Stimulated activated memory B cell treated with anti-CD40 and anti-IgM and Interleukin-4, amounts not matched to agents 10 μg/mL and 1 μg/mL and 100 μg/mL, for 72 hours (primary cell): ENCODE measurements around the gene CYB561A3.

ENCODE experiments used
- ATAC-seq: fragments of 150-1000 bp; cut with Tn5 transposase; 2 replicates; pipeline ENCODE4 v1.10.0; 2021
- H3K27ac Mint-ChIP-seq: one replicate; pipeline ENCODE4 v1.8.0; 2022; ENCODE audit warnings: mild to moderate bottlenecking, mixed read lengths
- H3K27me3 Mint-ChIP-seq: one replicate; pipeline ENCODE4 v1.8.0; 2022; ENCODE audit warnings: mixed read lengths
- H3K36me3 Mint-ChIP-seq: one replicate; pipeline ENCODE4 v1.8.0; 2022; ENCODE audit warnings: mixed read lengths
- H3K4me1 Mint-ChIP-seq: one replicate; pipeline ENCODE4 v1.8.0; 2022; ENCODE audit warnings: mixed read lengths
- H3K4me3 Mint-ChIP-seq: one replicate; pipeline ENCODE4 v1.8.0; 2022; ENCODE audit warnings: mild to moderate bottlenecking, moderate library complexity, mixed read lengths
- H3K9me3 Mint-ChIP-seq: one replicate; pipeline ENCODE4 v1.8.0; 2022; ENCODE audit warnings: mixed read lengths

CYB561A3 gene

DNA sequence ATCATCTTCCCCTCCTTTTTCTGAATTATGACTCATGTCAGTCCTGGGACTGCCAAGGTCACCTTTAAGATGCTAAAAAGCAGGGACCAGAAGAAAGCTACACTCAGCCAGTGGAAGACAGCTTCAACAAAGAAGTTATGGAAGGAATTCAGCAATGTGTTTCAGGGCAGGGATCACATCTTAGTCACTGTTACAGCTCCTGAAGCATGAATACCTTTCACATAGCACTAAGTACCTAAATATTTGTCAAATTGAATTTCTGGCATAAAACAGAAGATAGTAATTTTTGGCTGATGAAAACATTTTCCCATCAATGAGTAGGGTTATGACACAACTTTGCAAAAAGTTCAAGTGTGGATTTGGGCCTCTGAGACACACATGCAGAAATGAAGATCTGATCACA is 34.0 kb downstream of the CYB561A3 start:
- Mint-ChIP-seq H3K27ac (no peak overlapping the region), H3K27me3 (no peaks in the 10 kb centered on the region), H3K4me1 (peaks cover 45% of the 10 kb centered on the region), H3K36me3 (peaks cover 61% of the 10 kb centered on the region), H3K9me3 (no peaks in the 10 kb centered on the region), H3K4me3 (no peak overlapping the region)
- ATAC-seq, result no peak

DNA sequence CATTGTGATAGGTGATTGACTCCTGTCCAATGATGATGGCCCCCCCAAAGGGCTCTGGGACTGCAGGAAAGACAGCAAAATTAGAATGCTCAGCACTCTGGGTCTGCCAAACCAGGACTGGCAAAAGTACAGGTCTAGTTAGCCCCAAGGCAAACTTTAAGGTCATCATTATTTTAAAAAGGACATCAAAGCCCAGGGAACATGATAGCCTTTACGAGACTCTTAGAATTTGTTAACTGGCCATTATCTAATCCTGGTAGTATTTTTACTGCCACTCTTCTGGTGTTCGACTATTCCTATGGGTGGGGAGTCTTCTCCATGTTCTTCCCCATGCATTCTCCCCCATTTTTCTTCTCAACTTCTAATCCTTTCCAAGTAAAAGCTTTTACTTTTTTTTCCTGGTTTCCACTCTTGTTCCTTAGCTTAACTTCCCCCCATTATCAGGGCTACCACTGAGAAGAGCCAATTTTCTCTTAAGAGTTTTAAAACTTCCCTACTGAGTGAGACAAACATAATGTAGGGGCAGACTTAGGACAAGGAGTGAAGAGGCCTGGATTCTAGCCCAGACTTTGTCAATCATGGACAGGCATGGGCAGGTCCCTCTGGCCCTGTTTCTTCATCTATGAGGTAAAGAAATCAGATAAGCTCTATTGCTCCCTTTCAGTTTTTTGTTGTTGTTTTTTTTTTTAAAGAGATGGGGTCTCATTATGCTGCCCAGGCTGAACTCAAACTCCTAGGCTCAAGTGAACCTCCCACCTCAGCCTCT is 35.9 kb downstream of the CYB561A3 start:
- Mint-ChIP-seq H3K27me3 (no peaks in the 10 kb centered on the region), H3K27ac (no peak overlapping the region), H3K36me3 (peaks cover 66% of the 10 kb centered on the region), H3K4me3 (no peak overlapping the region), H3K4me1 (peaks cover 26% of the 10 kb centered on the region), H3K9me3 (no peaks in the 10 kb centered on the region)
- no peak for ATAC-seq

DNA sequence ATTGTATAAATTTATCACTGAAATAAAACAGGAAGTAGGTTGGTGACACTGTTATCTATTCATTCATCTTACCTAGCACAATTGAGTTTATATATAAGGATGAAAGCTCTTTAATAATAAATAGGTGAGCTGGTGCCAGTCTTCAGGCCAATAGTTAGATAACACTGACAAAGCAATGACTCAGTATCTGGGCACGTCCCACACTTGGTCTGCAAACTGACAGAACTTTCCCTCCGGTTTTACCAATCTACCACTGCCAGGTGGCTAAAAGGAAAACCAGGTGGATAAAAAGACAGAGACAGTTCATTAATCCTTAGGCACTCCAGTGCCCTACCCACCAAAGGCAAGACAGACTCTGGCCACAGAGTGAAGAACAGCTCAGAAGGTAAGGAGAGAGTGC is 46.4 kb downstream of the CYB561A3 start:
- Mint-ChIP-seq H3K4me1 (no peaks in the 10 kb centered on the region), H3K4me3 (no peak overlapping the region), H3K9me3 (no peaks in the 10 kb centered on the region), H3K36me3 (peaks cover 36% of the 10 kb centered on the region), H3K27me3 (no peaks in the 10 kb centered on the region), H3K27ac (no peak overlapping the region)
- no peak for ATAC-seq

DNA sequence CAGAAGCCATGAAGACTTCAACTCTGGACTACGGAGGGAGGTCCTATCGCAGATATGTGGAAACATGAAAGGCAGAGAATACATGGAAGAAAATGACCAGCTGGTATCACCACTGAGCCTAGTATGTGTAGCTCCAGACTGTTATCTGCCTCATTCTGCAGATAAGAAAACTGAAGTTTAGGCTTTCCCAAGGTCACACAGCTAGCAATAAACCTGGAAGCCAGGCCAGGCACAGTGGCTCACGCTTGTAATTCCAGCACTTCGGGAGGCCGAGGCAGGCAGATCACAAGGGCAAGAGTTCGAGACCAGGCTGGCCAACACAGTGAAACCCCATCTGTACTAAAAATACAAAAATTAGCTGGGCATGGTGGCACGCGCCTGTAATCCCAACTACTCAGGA is 50.9 kb downstream of the CYB561A3 start:
- Mint-ChIP-seq H3K9me3 (no peaks in the 10 kb centered on the region), H3K36me3 (peaks cover 20% of the 10 kb centered on the region), H3K4me1 (no peaks in the 10 kb centered on the region), H3K27ac (no peak overlapping the region), H3K4me3 (no peak overlapping the region), H3K27me3 (no peaks in the 10 kb centered on the region)
- ATAC-seq, result no peak

DNA sequence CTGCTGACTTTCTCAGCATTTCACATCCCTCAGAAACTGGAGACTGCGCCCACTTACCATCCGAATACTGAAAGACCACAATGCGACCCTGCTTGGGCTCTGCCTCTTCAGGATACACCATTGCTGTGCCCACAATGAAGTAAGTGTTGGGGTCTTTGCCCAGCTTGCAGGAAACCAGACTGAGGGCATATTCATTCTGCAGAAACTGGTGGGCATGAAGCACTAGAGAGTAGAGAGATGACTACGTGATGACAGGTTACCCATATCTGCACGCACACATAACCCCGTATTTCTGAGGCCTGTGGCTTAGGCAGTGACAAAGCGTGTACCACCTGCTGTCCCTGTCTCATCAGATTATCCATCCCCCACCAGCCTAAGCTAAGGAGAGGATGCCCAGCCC is 51.9 kb downstream of the CYB561A3 start:
- Mint-ChIP-seq H3K9me3 (no peaks in the 10 kb centered on the region), H3K27me3 (no peaks in the 10 kb centered on the region), H3K4me3 (no peak overlapping the region), H3K4me1 (no peaks in the 10 kb centered on the region), H3K36me3 (peaks cover 14% of the 10 kb centered on the region), H3K27ac (no peak overlapping the region)
- ATAC-seq, result no peak

DNA sequence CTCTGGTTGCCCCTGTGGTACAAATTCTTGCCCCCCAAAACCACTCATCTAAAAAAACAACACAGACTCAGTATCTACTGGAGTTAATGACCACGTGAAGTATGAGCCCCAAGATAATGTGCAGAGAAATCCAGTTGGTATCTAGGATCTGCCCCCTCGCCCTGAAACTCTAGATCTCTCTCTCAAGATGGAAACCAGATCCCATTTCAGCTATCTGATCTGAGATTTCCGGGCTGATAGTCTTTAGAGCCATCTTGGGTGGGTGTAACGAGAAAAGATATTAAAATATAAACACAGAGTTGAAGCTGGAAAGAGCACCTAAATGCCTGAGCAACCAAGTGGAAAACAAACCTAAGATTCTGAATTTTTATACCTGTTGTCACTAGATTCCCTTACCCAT is 52.5 kb downstream of the CYB561A3 start:
- Mint-ChIP-seq H3K27me3 (no peaks in the 10 kb centered on the region), H3K36me3 (peaks cover 18% of the 10 kb centered on the region), H3K4me1 (no peaks in the 10 kb centered on the region), H3K27ac (no peak overlapping the region), H3K4me3 (no peak overlapping the region), H3K9me3 (no peaks in the 10 kb centered on the region)
- ATAC-seq, result no peak

DNA sequence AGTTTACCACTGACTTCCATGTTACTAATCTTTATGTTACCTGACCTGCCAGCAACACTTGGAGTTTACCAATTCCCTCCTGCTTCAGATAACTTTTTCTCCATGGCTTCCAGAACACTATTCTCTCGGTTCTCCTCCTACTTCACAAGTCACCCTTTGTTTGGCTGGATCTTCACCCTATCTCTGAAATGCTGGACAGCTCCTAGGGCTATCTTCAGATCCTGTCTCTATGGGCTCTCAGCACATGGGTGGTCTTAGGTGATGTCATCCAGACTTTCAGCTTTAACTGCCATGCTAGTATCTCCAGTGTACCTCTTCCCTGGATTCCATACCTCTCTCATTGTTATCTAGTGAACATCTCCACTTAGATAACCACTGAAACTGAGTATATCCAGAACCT is 54.3 kb downstream of the CYB561A3 start:
- no peaks in the 10 kb centered on the region for H3K4me1 Mint-ChIP-seq
- H3K27ac Mint-ChIP-seq, result no peak overlapping the region
- no peak for ATAC-seq
- peaks cover 12% of the 10 kb centered on the region for H3K36me3 Mint-ChIP-seq
- no peak overlapping the region for H3K4me3 Mint-ChIP-seq
- H3K9me3 Mint-ChIP-seq, result no peaks in the 10 kb centered on the region
- no peaks in the 10 kb centered on the region for H3K27me3 Mint-ChIP-seq

DNA sequence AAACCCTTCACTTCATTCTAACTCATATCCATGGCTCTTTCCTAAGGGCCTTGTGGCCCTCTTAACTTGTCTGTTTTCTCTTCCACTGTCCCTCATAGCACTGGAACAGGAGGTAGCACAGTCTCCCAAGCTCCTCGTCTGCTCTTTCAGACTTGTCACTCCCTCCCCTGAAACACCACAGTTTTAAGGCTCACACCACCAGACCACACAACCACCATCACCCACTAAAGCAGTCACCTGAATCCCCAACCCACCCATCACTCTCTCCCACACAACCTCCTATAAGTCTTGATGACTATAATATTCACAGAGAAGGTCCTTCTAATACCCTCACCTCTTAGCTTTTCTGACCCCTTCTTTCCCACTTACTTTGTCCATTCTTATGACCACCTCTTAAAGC is 55.5 kb downstream of the CYB561A3 start:
- no peak overlapping the region for H3K4me3 Mint-ChIP-seq
- no peaks in the 10 kb centered on the region for H3K4me1 Mint-ChIP-seq
- peaks cover 24% of the 10 kb centered on the region for H3K36me3 Mint-ChIP-seq
- ATAC-seq, result no peak
- no peaks in the 10 kb centered on the region for H3K9me3 Mint-ChIP-seq
- H3K27me3 Mint-ChIP-seq, result no peaks in the 10 kb centered on the region
- H3K27ac Mint-ChIP-seq, result no peak overlapping the region

DNA sequence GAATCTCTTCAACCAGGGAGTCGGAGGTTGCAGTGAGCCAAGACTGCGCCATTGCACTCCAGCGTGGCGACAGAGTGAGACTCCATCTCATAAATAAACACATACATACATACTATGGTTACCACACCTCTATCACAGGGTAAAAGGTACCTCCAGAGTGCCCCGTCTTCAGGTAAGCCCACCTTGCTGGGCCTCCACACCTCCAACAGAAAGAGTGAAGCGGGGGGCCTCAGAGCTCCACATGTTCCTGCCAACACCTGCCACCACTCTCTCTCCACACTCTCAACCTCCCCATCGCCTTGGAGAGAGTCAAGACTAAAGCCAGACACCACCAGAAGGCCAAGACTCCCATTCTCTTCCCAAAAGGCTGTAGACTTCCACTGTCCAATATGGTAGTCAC is 56.3 kb downstream of the CYB561A3 start:
- Mint-ChIP-seq H3K4me3 (no peak overlapping the region), H3K4me1 (no peaks in the 10 kb centered on the region), H3K9me3 (no peaks in the 10 kb centered on the region), H3K27ac (no peak overlapping the region), H3K36me3 (peaks cover 32% of the 10 kb centered on the region), H3K27me3 (no peaks in the 10 kb centered on the region)
- no peak for ATAC-seq

DNA sequence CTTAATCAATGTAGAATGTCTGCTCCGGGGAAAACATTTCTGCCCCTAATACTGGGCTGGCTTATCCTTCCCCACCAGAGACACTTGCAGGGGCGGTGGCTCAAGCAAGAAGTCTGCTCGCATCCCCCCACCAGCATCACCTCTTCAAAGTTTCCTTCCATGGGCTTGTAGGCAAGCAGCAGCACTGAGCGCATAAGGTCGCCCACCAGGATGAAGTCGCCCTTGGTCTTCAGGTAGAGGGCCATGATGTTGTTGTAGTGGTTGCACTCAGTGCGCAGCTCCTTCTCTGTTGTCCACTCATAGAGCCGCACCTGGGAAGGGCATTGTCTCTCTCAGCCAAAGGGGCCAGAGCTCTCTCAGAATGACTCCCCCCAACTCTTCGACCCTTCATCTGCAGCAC is 58.0 kb downstream of the CYB561A3 start:
- Mint-ChIP-seq H3K27ac (no peak overlapping the region), H3K27me3 (no peaks in the 10 kb centered on the region), H3K4me3 (no peak overlapping the region), H3K4me1 (peaks cover 3% of the 10 kb centered on the region), H3K9me3 (no peaks in the 10 kb centered on the region), H3K36me3 (peaks cover 47% of the 10 kb centered on the region)
- ATAC-seq, result no peak

DNA sequence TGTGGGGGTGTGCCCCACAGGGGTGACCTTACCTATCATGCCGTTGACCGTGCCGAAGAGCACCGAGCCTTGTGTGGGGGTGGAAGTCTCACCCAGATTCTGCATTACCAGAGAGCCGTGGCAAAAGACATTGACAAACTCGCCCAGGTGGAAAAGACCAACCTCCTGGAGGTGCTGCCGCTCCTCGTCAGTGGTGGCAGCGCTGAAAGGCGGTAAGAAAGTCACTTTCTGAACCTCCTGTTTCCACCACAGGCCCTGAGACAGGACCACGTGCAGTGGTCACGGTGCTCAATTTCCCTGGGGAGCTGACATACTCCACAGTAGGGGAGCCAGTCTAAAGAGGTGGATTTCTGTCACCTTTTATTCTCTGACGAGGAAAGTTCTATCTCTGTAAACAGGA is 59.1 kb downstream of the CYB561A3 start:
- Mint-ChIP-seq H3K9me3 (no peaks in the 10 kb centered on the region), H3K27me3 (no peaks in the 10 kb centered on the region), H3K27ac (no peak overlapping the region), H3K4me3 (no peak overlapping the region), H3K4me1 (peaks cover 9% of the 10 kb centered on the region), H3K36me3 (peaks cover 58% of the 10 kb centered on the region)
- peak; percentile 61 for ATAC-seq
